ENCODE results near the gene NIPSNAP3A. TPM values are rescaled to one million over a fixed set of nuclear protein-coding genes. Genes with fewer than 3 reads are reported as not detected.

The NIPSNAP3A gene
- total and polyA plus RNA-seq, 2 donors (not counting 3 experiments of a cell fraction or from before 2014, with no cell fraction given) = 27.2 TPM

- intact Hi-C loops (cut with micrococcal nuclease) = no loop called here
- FAIRE-seq (no peak), DNase-seq (ENCODE audit: low read depth, low spot score) (no peak)
- no peak for TF ChIP-seq EZH2 (IDR thresholded peaks at IDR 0.05; ENCODE audit: borderline replicate concordance, low read depth, low read length, severe bottlenecking)
- no peak for TF ChIP-seq POLR2AphosphoS5 (IDR thresholded peaks at IDR 0.05; ENCODE audit: insufficient read depth, low read depth, low read length)
- no peak for TF ChIP-seq POLR2A (IDR thresholded peaks at IDR 0.05; ENCODE audit: low read depth, low read length)
- TF ChIP-seq JUN (IDR thresholded peaks at IDR 0.05; ENCODE audit: borderline replicate concordance, insufficient read depth, insufficient read length, low read depth) = no peak
- ChIA-PET CTCF (no interaction called here), POLR2A (no interaction called here)
- Histone ChIP-seq H4K20me1 (replicated peaks; ENCODE audit: control insufficient read depth, extremely low read depth, insufficient read depth, low read length) (no peaks in the 10 kb centered on the region), H2AFZ (ENCODE audit: low read depth, low read length) (no peak overlapping the region), H3K27me3 (ENCODE audit: control insufficient read depth in 2 of 2, insufficient read depth in 2 of 2, low read length in 2 of 2) (no peaks in the 10 kb centered on the region), H3K4me3 (replicated peaks in 1 of 3; ENCODE audit: insufficient read depth in 1 of 3, low read depth in 1 of 3, low read length in 3 of 3) (no peak overlapping the region), H3K79me2 (ENCODE audit: control insufficient read depth, insufficient read depth, low read length) (no peaks in the 10 kb centered on the region), H3K27ac (ENCODE audit: insufficient read depth, low read depth, low read length) (no peak overlapping the region), H3K9ac (replicated peaks; ENCODE audit: extremely low read depth, insufficient read depth, low read length) (no peak overlapping the region), H3K4me1 (ENCODE audit: control insufficient read depth, extremely low read depth, insufficient read depth, low read length) (no peaks in the 10 kb centered on the region), H3K9me3 (replicated peaks; ENCODE audit: control insufficient read depth, insufficient read depth, low read length) (no peaks in the 10 kb centered on the region), H3K9me1 (replicated peaks; ENCODE audit: control insufficient read depth, extremely low read depth, insufficient read depth, low read length) (no peaks in the 10 kb centered on the region), H3K4me2 (ENCODE audit: insufficient read depth, low read length) (no peak overlapping the region), H3K36me3 (ENCODE audit: control insufficient read depth in 2 of 2, extremely low read depth in 1 of 2, insufficient read depth in 2 of 2, low read length in 2 of 2) (no peaks in the 10 kb centered on the region)
- dilution Hi-C loops (cut with MboI; ENCODE audit: extremely low pct_ligation_motif_present, low sequenced_read_pairs) = no loop called here
- TSS peak; percentile 17 for BruUV-seq (replicated peaks)
Observed at GRCh38 chr9:104783588-104783987, 36.1 kb downstream of the NIPSNAP3A start.

DNA sequence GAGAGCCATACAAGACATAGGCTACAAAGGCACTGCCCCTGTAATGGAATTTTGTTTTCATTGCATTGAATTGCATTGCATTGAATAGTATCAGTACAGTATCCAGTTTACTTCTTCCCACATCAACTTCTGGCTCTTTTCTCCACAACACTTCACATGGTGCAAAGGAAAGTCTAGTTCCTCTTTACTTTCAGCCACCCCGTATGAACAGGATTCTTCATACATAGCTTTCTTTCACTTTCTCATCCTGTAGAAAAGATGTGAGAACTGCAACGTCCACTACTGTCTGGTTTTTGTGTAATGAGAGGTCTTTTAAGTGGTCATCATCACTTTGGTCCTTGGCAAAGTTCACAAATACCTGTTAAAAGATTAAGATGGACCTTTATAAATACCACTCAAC is 36.6 kb downstream of the NIPSNAP3A start:
- Histone ChIP-seq H3K4me3 (replicated peaks in 1 of 3; ENCODE audit: insufficient read depth in 1 of 3, low read depth in 1 of 3, low read length in 3 of 3) (no peak overlapping the region), H3K27me3 (ENCODE audit: control insufficient read depth in 2 of 2, insufficient read depth in 2 of 2, low read length in 2 of 2) (no peaks in the 10 kb centered on the region), H3K79me2 (ENCODE audit: control insufficient read depth, insufficient read depth, low read length) (no peaks in the 10 kb centered on the region), H3K27ac (ENCODE audit: insufficient read depth, low read depth, low read length) (no peak overlapping the region), H3K9ac (replicated peaks; ENCODE audit: extremely low read depth, insufficient read depth, low read length) (no peak overlapping the region), H2AFZ (ENCODE audit: low read depth, low read length) (no peak overlapping the region), H3K4me2 (ENCODE audit: insufficient read depth, low read length) (no peak overlapping the region), H3K9me3 (replicated peaks; ENCODE audit: control insufficient read depth, insufficient read depth, low read length) (no peaks in the 10 kb centered on the region), H3K9me1 (replicated peaks; ENCODE audit: control insufficient read depth, extremely low read depth, insufficient read depth, low read length) (no peaks in the 10 kb centered on the region), H4K20me1 (replicated peaks; ENCODE audit: control insufficient read depth, extremely low read depth, insufficient read depth, low read length) (no peaks in the 10 kb centered on the region), H3K4me1 (ENCODE audit: control insufficient read depth, extremely low read depth, insufficient read depth, low read length) (no peaks in the 10 kb centered on the region), H3K36me3 (ENCODE audit: control insufficient read depth in 2 of 2, extremely low read depth in 1 of 2, insufficient read depth in 2 of 2, low read length in 2 of 2) (no peaks in the 10 kb centered on the region)
- ChIA-PET CTCF (no interaction called here), POLR2A (no interaction called here)
- FAIRE-seq = no peak
- TF ChIP-seq CTCF (IDR thresholded peaks at IDR 0.05; ENCODE audit: extremely low read depth in 1 of 2, insufficient read depth in 1 of 2, low read depth in 1 of 2, low read length in 2 of 2) (no peak), MYC (IDR thresholded peaks at IDR 0.05; ENCODE audit: low read depth, low read length) (no peak), JUN (IDR thresholded peaks at IDR 0.05; ENCODE audit: borderline replicate concordance, insufficient read depth, insufficient read length, low read depth) (no peak), FOS (IDR thresholded peaks at IDR 0.05; ENCODE audit: borderline replicate concordance, insufficient read depth, low read length) (no peak), EZH2 (IDR thresholded peaks at IDR 0.05; ENCODE audit: borderline replicate concordance, low read depth, low read length, severe bottlenecking) (no peak), MAX (IDR thresholded peaks at IDR 0.05; ENCODE audit: insufficient read depth, insufficient read length) (no peak), POLR2AphosphoS5 (IDR thresholded peaks at IDR 0.05; ENCODE audit: insufficient read depth, low read depth, low read length) (no peak), GATA2 (IDR thresholded peaks at IDR 0.05; ENCODE audit: insufficient read depth, insufficient read length, low read depth, low read length) (no peak), POLR2A (IDR thresholded peaks at IDR 0.05; ENCODE audit: low read depth, low read length) (no peak)
- BruUV-seq (replicated peaks) = no TSS peak
- DNase-seq (ENCODE audit: low read depth, low spot score) = no peak
- dilution Hi-C loops (cut with MboI; ENCODE audit: extremely low pct_ligation_motif_present, low sequenced_read_pairs) = no loop called here
- intact Hi-C loops (cut with micrococcal nuclease) = no loop called here
